Cardiac fibroblast (primary cell): Measurements from ENCODE around the gene CSMD2.

ENCODE experiments used
- DNase-seq, 2 donors: peaks; one replicate each; pipeline versions ENCODE4 v3.0.0 to v3.0.0-alpha.2; 2010; ENCODE audit warnings: low read depth in 2 of 2
- H3K4me3 ChIP-seq, 2 donors: replicated peaks in 1 of 2; 1 replicate in 1 of 2; 2 replicates in 1 of 2; pipeline ENCODE4 v1.5.1; 2011; ENCODE audit warnings: low read depth in 2 of 2, low read length in 2 of 2, mild to moderate bottlenecking in 2 of 2, moderate library complexity in 1 of 2
- CTCF ChIP-seq: IDR thresholded peaks from one replicate; pipeline ENCODE4 v1.5.1; 2011; ENCODE audit warnings: low read depth, mild to moderate bottlenecking, low read length, inconsistent platforms

Gene CSMD2

GRCh38 chr1:33943978-33944377, 221.1 kb downstream of the CSMD2 start:
- H3K4me3 ChIP-seq: no peak overlapping the region
- DNase-seq: peak; percentile 11 to 56
- no peak for TF ChIP-seq CTCF

- no peak for DNase-seq
These were observed 232.2 kb downstream of the CSMD2 start for GRCh38 chr1:33932871-33933270.

GRCh38 chr1:33931111-33931475, 233.9 kb downstream of the CSMD2 start:
- TF ChIP-seq CTCF: no peak
- no peak for DNase-seq
- no peak overlapping the region for H3K4me3 ChIP-seq

More at GRCh38 chr1:33932871-33933270, 232.2 kb downstream of the CSMD2 start:
- H3K4me3 ChIP-seq: no peak overlapping the region
- no peak for TF ChIP-seq CTCF

GRCh38 chr1:33930346-33931110, 234.5 kb downstream of the CSMD2 start:
- H3K4me3 ChIP-seq: no peak overlapping the region
- no peak for DNase-seq
- TF ChIP-seq CTCF: no peak

GRCh38 chr1:33928251-33928650, 236.8 kb downstream of the CSMD2 start:
- H3K4me3 ChIP-seq: no peak overlapping the region
- TF ChIP-seq CTCF: no peak
- DNase-seq: no peak

GRCh38 chr1:33927721-33928120, 237.3 kb downstream of the CSMD2 start:
- no peak for DNase-seq
- TF ChIP-seq CTCF: no peak
- no peak overlapping the region for H3K4me3 ChIP-seq

GRCh38 chr1:33925586-33925985, 239.4 kb downstream of the CSMD2 start:
- DNase-seq: no peak
- H3K4me3 ChIP-seq: no peak overlapping the region

More at GRCh38 chr1:33925586-33925985, 239.4 kb downstream of the CSMD2 start:
- no peak for TF ChIP-seq CTCF
